ENCODE measurements around the gene C1QL1.

DNA sequence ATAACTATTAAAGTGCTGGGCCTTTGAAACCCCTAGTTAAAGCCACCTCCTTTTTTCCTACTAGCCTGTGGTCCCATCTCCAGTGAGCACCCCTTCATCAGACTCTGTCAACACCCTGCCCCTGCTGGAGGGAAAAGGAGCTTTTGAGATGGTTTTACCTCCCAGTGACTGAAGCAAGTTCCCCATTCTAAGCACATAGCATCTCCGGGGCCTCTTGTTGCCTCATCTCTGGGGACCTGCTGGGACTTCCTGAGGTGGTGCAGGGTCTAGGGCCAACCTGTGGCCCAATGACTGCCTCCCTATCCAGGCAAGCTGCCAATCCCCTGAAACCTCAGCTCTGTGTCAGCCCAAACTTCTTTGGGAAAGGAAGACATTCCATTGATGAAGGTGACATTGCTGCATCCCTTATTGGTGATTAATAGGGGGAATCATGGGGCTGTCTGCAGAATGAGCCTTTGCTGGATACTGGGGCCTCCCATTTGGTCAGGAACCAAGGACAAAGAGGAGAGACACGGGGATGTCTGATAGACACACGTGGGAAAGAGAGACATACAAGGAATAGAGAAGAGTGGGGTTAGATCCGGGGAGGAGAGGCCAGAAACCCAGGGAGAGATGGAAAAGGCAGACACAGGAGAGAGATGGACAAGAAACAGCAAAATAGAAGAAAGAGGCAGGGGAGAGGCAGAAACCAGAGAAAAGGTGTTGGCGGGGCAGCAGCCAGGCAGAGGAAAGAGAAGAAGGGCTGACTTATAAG, 2.4 kb downstream of the C1QL1 start:
- no peak for TF ChIP-seq EZH2 (IDR thresholded peaks at IDR 0.05; ENCODE audit: borderline replicate concordance, low read depth, low read length, poor library complexity, severe bottlenecking)
- TF ChIP-seq, protein P1, sequence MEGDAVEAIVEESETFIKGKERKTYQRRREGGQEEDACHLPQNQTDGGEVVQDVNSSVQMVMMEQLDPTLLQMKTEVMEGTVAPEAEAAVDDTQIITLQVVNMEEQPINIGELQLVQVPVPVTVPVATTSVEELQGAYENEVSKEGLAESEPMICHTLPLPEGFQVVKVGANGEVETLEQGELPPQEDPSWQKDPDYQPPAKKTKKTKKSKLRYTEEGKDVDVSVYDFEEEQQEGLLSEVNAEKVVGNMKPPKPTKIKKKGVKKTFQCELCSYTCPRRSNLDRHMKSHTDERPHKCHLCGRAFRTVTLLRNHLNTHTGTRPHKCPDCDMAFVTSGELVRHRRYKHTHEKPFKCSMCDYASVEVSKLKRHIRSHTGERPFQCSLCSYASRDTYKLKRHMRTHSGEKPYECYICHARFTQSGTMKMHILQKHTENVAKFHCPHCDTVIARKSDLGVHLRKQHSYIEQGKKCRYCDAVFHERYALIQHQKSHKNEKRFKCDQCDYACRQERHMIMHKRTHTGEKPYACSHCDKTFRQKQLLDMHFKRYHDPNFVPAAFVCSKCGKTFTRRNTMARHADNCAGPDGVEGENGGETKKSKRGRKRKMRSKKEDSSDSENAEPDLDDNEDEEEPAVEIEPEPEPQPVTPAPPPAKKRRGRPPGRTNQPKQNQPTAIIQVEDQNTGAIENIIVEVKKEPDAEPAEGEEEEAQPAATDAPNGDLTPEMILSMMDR (conservative IDR thresholded peaks at IDR 0.05; ENCODE audit: low read depth, low read length), result no peak

Data from A673 (cell line).